Neural progenitor cell (in vitro differentiated cells): Measurements from ENCODE around the gene PRICKLE2. TPM values are rescaled to one million over a fixed set of nuclear protein-coding genes. Genes with fewer than 3 reads are reported as not detected.

Source experiments
- DNase-seq: peaks from one replicate; pipeline ENCODE4 v3.0.0-alpha.2; 2016; ENCODE audit warnings: low spot score
- H2AFZ ChIP-seq: fragments of 200-600 bp; sonication (generic); replicated peaks from 2 replicates; pipeline ENCODE4 v1.6.1; 2016; ENCODE audit warnings: antibody characterized with exemption
- H3F3A ChIP-seq: fragments of 200-600 bp; sonication (generic); 2 replicates; pipeline ENCODE4 v1.6.1; 2016; ENCODE audit warnings: antibody characterized with exemption, low read depth
- H3K27ac ChIP-seq: fragments of 200-600 bp; sonication (generic); 2 replicates; pipeline ENCODE4 v1.5.1; 2016; ENCODE audit warnings: mild to moderate bottlenecking
- H3K27me3 ChIP-seq: fragments of 200-600 bp; sonication (generic); 2 replicates; pipeline ENCODE4 v1.6.1; 2016; ENCODE audit warnings: mild to moderate bottlenecking, moderate library complexity
- H3K36me3 ChIP-seq: fragments of 200-600 bp; sonication (generic); 2 replicates; pipeline ENCODE4 v1.5.1; 2016
- H3K4me1 ChIP-seq: fragments of 200-600 bp; sonication (generic); 2 replicates; pipeline ENCODE4 v1.6.1; 2016; ENCODE audit warnings: mixed run types
- H3K4me2 ChIP-seq: fragments of 200-600 bp; sonication (generic); 2 replicates; pipeline ENCODE4 v1.6.1; 2016
- H3K4me3 ChIP-seq: fragments of 200-600 bp; sonication (generic); 2 replicates; pipeline ENCODE4 v1.5.1; 2016
- H3K79me2 ChIP-seq: fragments of 200-600 bp; sonication (generic); 2 replicates; pipeline ENCODE4 v1.6.1; 2016; ENCODE audit warnings: low read depth
- H3K9ac ChIP-seq: fragments of 200-600 bp; sonication (generic); 2 replicates; pipeline ENCODE4 v1.6.1; 2016
- H3K9me3 ChIP-seq: fragments of 200-600 bp; sonication (generic); 2 replicates; pipeline ENCODE4 v1.5.1; 2016; ENCODE audit warnings: low read depth
- H4K20me1 ChIP-seq: fragments of 200-600 bp; sonication (generic); 2 replicates; pipeline ENCODE4 v1.6.1; 2016; ENCODE audit warnings: low read depth
- H3K27ac Mint-ChIP-seq: 3 replicates; pipeline ENCODE4 v1.8.0; 2021; ENCODE audit warnings: mixed read lengths
- H3K27me3 Mint-ChIP-seq: 2 replicates; pipeline ENCODE4 v1.8.0; 2022; ENCODE audit warnings: low read depth, mild to moderate bottlenecking, inconsistent platforms, moderate library complexity, mixed read lengths; ENCODE audit not compliant: insufficient read depth
- H3K36me3 Mint-ChIP-seq: 3 replicates; pipeline ENCODE4 v1.8.0; 2021; ENCODE audit warnings: mixed read lengths
- H3K4me1 Mint-ChIP-seq: 3 replicates; pipeline ENCODE4 v1.8.0; 2021; ENCODE audit warnings: mixed read lengths
- H3K4me3 Mint-ChIP-seq: 3 replicates; pipeline ENCODE4 v1.8.0; 2021; ENCODE audit warnings: mild to moderate bottlenecking, moderate library complexity, mixed read lengths
- H3K9me3 Mint-ChIP-seq: 3 replicates; pipeline ENCODE4 v1.8.0; 2020; ENCODE audit warnings: mixed read lengths
- EZH2 ChIP-seq: fragments of 200-600 bp; sonication (generic); IDR thresholded peaks from 2 replicates; pipeline ENCODE4 v1.6.1; 2017; ENCODE audit warnings: antibody characterized with exemption, mild to moderate bottlenecking, moderate library complexity
- EZH2phosphoT487 ChIP-seq: fragments of 200-600 bp; sonication (generic); IDR thresholded peaks from 2 replicates; pipeline ENCODE4 v1.6.1; 2017; ENCODE audit warnings: antibody characterized with exemption
- total RNA-seq: library from RNA; depleted of rRNA; stranded (reverse); fragments of >200 nt; gene quantifications from 2 replicates; pipeline ENCODE4 v1.2.3, GENCODE V29; 2015; ENCODE audit warnings: low replicate concordance
- TF ChIP-seq, protein P1 (sequence below): fragments of 200-600 bp; sonication (generic); IDR thresholded peaks from 2 replicates; pipeline ENCODE4 v1.5.1; 2017; ENCODE audit warnings: antibody characterized with exemption, mild to moderate bottlenecking

Gene PRICKLE2
- total RNA-seq, 1 donor from 2014 or later, result 11.5 TPM

DNA sequence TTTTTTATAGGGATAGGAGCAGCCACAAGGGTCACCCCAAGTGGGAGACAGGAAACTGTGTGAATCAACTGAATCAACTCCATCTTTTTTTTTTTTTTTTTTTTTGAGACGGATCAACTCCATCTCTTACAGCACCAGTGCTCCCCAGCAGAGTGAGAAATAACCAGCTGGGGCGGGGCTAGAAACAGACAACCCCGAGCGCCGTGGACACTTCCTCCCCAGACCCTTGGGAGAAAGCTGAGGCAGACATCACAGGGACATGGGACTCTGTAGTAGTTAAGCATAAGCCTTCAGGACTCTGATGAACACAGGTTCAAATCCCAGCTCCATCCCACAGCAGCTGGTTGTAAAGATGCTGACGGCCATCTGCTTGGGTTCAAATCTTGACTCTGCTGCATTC is 75.4 kb downstream of the PRICKLE2 start:
- no peaks in the 10 kb centered on the region for H3K79me2 ChIP-seq
- H3K4me1 ChIP-seq, result peaks cover 17% of the 10 kb centered on the region
- peaks cover 19% of the 10 kb centered on the region for H3K36me3 Mint-ChIP-seq
- no peak overlapping the region for H3K4me3 ChIP-seq
- no peak overlapping the region for H3K9ac ChIP-seq
- DNase-seq, result no peak
- peaks cover 20% of the 10 kb centered on the region for H3K4me1 Mint-ChIP-seq
- H3K9me3 ChIP-seq, result no peaks in the 10 kb centered on the region
- H3K27me3 Mint-ChIP-seq, result peaks cover 2% of the 10 kb centered on the region
- no peaks in the 10 kb centered on the region for H3K36me3 ChIP-seq
- no peaks in the 10 kb centered on the region for H3K27me3 ChIP-seq
- TF ChIP-seq, protein P1, sequence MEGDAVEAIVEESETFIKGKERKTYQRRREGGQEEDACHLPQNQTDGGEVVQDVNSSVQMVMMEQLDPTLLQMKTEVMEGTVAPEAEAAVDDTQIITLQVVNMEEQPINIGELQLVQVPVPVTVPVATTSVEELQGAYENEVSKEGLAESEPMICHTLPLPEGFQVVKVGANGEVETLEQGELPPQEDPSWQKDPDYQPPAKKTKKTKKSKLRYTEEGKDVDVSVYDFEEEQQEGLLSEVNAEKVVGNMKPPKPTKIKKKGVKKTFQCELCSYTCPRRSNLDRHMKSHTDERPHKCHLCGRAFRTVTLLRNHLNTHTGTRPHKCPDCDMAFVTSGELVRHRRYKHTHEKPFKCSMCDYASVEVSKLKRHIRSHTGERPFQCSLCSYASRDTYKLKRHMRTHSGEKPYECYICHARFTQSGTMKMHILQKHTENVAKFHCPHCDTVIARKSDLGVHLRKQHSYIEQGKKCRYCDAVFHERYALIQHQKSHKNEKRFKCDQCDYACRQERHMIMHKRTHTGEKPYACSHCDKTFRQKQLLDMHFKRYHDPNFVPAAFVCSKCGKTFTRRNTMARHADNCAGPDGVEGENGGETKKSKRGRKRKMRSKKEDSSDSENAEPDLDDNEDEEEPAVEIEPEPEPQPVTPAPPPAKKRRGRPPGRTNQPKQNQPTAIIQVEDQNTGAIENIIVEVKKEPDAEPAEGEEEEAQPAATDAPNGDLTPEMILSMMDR, result no peak
- TF ChIP-seq EZH2phosphoT487 (no peak), EZH2 (no peak)
- no peak overlapping the region for H2AFZ ChIP-seq
- peaks cover 2% of the 10 kb centered on the region for H3K9me3 Mint-ChIP-seq
- peaks cover 17% of the 10 kb centered on the region for H3F3A ChIP-seq
- H3K27ac ChIP-seq, result peak overlapping the region; percentile 79
- H3K4me2 ChIP-seq, result peak overlapping the region; percentile 19
- no peaks in the 10 kb centered on the region for H4K20me1 ChIP-seq
- H3K27ac Mint-ChIP-seq, result peak overlapping the region; percentile 50
- no peak overlapping the region for H3K4me3 Mint-ChIP-seq

DNA sequence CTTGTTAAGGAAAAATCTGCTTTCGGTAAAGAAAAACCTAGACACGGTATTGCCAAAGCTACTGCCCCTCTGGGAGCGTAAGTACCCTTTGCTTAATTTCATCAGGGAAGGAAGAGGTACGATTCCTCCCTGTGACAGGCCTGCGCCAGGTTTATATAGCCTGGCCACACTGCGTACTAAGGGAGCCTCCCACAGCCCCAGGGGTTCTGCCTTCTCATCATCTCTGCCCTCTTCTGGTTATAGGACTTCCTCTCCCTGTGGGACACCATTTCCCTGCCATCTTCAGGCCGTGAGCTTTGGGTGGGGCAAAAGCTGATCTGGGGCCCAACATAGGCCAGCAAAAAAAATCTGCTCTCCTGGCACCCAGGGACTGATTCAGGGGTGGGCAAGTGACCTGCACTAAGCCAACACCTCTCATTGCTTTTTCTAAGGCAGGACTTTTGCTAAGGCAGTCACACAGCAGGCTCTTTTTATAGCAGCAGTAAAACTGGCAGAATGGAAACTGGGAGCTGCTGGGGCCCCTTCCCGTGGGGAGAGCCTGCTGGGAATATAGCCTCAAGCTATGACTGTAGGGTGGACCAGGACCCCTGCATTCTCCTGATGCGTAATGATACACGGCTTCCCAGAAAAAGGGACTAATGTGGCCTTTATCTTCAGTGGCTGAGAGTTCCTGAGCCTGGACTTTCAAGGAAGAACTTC is 76.2 kb downstream of the PRICKLE2 start:
- Histone ChIP-seq H2AFZ (no peak overlapping the region), H3K4me1 (peaks cover 17% of the 10 kb centered on the region), H3K27me3 (no peaks in the 10 kb centered on the region), H3K9ac (no peak overlapping the region), H3K9me3 (no peaks in the 10 kb centered on the region), H3K79me2 (no peaks in the 10 kb centered on the region), H3K4me2 (peak overlapping the region; percentile 19), H3K4me3 (no peak overlapping the region), H3F3A (peaks cover 17% of the 10 kb centered on the region), H4K20me1 (no peaks in the 10 kb centered on the region), H3K36me3 (no peaks in the 10 kb centered on the region), H3K27ac (peak overlapping the region; percentile 79)
- peaks cover 2% of the 10 kb centered on the region for H3K9me3 Mint-ChIP-seq
- H3K4me1 Mint-ChIP-seq, result peaks cover 25% of the 10 kb centered on the region
- peaks cover 19% of the 10 kb centered on the region for H3K36me3 Mint-ChIP-seq
- DNase-seq, result no peak
- H3K27ac Mint-ChIP-seq, result peak overlapping the region; percentile 50
- TF ChIP-seq, protein P1, result no peak
- TF ChIP-seq EZH2phosphoT487 (no peak), EZH2 (no peak)
- H3K27me3 Mint-ChIP-seq, result peaks cover 2% of the 10 kb centered on the region
- no peak overlapping the region for H3K4me3 Mint-ChIP-seq

DNA sequence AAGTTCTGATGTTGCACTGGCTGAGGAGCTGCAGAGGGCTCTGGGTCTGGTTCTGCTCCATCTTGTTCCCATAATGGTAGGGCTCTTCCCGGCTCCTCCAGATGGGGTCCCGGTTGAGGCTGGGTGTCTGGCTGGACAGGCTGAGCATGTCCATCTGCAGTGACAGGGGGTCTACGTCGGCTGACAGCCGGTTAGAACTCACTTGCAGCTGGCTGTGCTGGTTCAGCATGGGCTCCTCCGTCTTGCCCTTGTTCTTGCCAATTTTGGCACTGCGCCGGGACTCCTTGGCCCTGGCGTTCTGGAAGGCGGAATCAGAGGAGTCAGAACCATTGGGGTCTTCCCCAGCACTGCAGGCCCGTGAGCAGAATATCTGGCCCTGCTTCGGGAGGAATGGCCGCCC is 78.1 kb downstream of the PRICKLE2 start:
- Mint-ChIP-seq H3K4me1 (peaks cover 25% of the 10 kb centered on the region), H3K9me3 (peaks cover 2% of the 10 kb centered on the region), H3K4me3 (no peak overlapping the region), H3K27ac (no peak overlapping the region), H3K36me3 (peaks cover 10% of the 10 kb centered on the region), H3K27me3 (peaks cover 2% of the 10 kb centered on the region)
- H3K36me3 ChIP-seq, result no peaks in the 10 kb centered on the region
- no peak overlapping the region for H3K9ac ChIP-seq
- no peak for DNase-seq
- H2AFZ ChIP-seq, result no peak overlapping the region
- H3K4me1 ChIP-seq, result peaks cover 17% of the 10 kb centered on the region
- H3K79me2 ChIP-seq, result no peaks in the 10 kb centered on the region
- TF ChIP-seq, protein P1, result no peak
- TF ChIP-seq EZH2, result no peak
- no peak for TF ChIP-seq EZH2phosphoT487
- no peak overlapping the region for H3K27ac ChIP-seq
- no peak overlapping the region for H3K4me2 ChIP-seq
- no peaks in the 10 kb centered on the region for H3K9me3 ChIP-seq
- H3F3A ChIP-seq, result peaks cover 17% of the 10 kb centered on the region
- H4K20me1 ChIP-seq, result no peaks in the 10 kb centered on the region
- H3K4me3 ChIP-seq, result no peak overlapping the region
- no peaks in the 10 kb centered on the region for H3K27me3 ChIP-seq
